Fibroblast of skin of left biceps (primary cell): ENCODE measurements around the gene OPRL1.

Experiments
- DNase-seq, 2 experiments: peaks; one replicate each; pipeline ENCODE4 v3.0.0-alpha.2; 2013; ENCODE audit warnings: low read depth in 2 of 2

OPRL1 gene

DNA sequence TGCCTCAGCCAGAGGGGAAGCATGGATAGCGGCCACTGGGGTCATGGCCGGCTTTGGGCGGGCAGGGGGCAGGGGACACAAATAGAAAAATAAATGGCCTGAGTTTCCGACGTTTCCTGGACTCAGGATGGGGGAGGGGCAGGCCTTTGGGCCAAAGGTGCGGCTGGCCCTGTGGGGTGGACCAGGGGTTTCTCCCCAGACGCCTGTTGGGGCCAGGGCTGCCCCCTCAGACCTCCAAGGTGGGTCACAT lies 23.3 kb upstream of the OPRL1 start:
- no peak for DNase-seq

DNA sequence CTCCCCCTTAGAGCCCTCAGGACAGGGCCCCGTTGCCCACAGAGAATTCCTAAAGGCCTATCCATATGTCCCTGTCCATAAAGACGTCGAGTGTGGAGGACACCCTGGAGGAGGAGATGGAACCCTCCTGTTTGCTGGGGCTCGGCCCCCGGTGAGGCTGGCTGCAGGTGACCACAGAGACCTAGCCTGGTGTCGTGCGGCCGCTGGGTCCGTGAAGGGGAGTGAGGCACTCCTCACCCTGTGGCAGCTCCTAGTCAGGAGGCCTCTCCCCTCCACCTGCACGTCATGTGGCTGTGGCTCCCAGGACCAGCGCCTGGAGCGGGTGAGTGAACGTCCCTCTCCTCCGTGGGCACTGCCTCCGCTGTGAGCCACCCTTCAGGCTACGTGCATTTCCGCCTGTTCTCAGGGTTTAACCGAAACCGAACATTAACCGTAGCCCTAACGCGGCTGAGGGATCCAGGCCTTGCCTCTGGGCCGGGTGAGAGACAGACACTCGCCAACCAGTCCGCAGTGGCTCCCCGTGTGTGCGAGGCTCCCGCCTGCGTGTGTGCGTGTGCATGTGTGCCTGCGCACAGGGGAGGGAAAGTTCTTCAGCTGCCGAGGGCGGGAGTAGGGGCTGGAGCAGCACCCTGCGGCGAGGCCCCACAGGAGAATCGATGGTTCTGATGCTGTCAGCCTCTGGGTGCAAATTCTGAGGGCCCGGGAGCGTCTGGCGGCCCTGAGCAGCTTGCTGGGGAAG lies 22.8 kb upstream of the OPRL1 start:
- no peak for DNase-seq

DNA sequence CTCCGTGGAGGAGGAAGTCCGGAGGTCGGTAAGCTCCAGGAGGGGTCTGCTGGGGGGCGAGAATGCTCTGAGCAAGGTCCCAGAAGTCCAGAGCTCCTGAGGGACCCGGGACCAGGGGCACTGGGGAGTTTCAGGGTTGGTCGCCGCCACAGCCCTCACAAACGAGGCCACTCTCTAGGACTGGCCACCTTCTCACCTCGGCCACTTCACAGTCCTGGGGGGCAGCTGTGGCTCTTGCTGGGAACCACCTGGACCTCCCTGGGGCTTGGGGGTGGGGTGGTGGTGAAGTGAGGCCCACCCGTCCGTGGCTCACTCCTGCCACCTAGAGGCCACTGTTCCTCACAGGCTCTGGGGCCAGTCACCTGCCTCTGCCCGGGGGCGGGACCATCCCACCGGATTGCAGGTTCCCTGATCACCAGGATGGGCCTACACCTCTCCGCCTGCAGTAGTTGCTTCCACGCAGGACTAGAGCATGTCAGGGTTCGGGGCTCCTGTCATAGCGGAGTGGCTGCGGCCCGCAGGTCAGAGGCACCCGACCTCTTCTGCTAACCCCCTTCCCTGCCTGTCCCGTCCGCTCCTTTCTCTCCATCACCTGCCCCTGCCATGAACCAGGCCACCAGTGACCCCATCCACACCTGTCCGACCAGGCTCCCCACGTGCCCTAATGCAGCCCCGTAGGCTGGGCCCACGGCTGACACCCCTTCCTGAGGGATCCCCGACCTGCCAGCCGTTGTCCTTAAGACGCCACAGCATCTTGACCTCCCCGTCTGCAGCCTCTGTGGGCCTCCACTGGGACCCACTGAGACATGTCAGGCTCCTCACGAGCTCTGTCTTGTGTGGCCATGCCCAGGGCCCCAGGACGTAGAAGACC lies 22.0 kb upstream of the OPRL1 start:
- DNase-seq = no peak

- no peak for DNase-seq
Measured at GRCh38 chr20:64058536-64058935, 21.3 kb upstream of the OPRL1 start.

GRCh38 chr20:64062276-64062595 lies 17.6 kb upstream of the OPRL1 start:
- no peak for DNase-seq

DNA sequence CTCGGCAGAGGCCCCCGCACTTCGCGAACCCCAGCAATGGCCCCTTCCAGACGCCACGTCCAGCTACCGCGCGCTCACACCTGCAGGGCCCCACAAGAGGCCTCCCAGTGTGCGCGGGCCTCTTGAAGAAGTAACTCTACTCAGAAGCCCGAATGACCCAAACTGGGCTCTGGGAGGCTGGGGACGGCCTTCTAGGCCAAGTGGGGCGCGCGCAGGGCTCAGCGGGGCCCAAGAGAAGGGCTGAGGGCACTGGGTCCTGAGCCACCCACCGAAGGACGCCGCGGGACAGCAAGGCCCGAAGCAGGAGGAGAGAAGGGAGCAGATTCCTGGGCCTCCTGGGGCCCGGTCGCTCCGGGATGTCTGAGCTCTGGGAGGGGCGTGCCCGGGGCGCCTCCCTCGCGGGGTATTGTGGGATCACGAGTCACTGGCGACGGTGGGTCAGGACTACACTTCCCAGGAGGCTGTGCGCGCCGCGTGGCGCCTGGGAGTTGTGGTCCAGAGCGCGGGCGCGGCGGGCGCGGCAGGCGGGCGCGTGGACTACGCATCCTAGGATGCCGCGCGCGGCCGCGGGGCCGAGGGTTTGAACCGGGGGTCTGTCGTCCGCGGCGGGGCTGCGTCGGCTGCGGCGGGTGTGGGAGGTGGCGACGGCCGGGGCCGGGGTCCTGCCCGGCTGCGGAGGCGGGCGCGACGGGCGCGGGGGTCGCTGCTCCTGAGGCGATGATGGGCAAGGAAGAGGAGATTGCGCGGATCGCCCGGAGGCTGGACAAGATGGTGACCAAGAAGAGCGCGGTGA lies 17.1 kb upstream of the OPRL1 start, which contains the start of gene TCEA2:
Gene TCEA2, plus strand, starts transcription at position 603 of the 793 bp plus-strand sequence. Its CDS starts 115 bp downstream, at position 718.
- peak; percentile 81 to 85 for DNase-seq

DNA sequence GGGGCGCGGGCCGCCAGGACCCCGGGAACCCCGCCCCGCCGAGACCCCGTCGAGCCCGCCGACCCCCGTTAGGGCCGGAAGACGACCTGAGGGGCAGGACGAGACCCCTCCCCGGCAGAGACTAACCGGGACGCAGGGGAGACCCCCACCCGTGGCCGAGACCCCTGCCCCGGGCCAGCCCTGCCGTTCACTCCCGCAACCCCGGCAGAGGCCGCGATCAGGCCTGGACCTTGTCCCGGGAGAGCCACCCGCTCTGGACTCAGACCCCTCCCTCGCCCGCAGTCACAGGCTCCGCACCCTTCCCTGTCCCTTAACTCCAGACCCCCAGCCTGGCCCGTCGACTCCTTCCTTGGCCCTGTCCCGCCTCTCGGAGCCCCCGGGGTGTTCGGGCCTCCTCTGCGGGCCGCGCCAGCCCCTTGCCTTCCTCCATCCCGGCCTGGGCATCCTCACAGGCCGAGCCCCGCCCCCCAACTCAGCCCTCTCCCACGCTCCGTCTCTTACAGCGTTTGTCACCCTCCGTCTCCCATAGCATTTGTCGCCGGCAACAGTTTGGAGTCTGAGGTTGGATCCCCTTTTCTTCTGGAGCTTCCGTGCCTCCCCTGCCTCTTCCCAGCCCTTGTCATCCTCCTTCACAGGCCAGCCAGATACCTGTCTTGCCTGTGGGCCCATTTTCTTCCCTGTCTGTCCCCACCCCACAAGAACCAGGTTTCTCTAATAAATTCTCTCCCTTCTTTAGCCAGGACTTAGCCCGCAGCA lies 16.3 kb upstream of the OPRL1 start:
- DNase-seq = no peak

GRCh38 chr20:64064145-64064698 lies 15.7 kb upstream of the OPRL1 start:
- DNase-seq = no peak

DNA sequence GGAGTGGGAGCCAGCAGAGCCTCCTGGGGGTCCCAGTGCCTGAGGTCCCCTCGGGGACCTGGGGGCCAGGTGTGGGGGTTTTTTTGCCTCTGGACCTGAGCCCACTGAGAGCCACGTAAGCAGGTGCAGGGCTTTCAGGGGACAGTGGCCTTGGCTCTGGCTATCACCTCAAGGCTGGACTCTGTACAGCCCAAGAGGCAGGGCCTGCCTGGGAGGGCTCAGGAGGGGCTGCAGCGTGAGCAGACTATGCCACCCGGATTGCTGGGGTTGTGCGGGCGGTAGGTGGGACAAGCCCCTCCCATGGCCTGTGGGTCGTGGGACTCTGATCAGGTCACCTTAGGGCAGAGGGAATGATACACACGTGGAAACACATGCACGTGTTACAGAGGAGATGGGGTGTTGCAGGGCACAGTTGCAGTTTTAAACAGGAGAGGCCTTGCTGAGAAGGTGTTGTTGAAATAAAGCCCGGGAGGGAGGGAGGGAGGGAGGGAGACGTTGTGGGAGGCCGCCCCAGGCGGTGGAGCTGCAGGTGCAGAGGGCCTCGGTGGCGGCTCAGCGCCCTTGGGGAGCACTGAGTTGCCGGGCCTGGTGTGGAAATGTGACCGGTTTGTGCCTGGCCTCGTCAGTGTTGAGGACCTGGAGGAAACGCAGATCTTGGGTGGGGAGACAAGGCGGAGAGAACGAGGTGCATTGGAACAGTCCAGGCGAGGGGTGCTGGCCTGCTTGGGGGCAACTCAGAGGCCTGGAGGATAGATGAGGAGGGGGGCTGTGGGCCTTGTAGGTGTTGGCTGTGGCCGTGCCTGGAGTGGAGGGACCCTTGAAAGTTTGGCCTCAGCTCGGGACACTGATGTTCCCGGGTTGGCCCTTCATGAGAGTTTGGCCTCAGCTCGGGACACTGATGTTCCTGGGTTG lies 14.6 kb upstream of the OPRL1 start:
- no peak for DNase-seq

DNA sequence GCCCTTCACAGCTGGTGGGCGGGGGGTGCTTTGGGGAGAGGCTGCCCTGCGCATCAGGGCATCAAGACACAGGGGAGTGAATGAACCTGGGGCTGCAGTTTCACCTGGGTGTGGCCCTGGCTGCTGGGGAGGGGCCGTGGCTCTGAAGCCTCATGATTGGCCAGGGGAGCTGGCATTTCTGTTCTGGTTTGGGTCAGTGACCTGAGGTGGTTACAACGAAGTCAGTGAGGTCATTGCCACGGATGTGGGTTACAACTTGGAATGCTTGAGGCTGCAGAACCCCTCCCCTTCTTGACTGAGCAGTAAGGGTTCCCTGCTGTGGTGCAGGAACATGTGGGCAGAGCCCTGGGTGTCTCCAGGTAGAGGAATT lies 13.9 kb upstream of the OPRL1 start:
- DNase-seq = no peak

DNA sequence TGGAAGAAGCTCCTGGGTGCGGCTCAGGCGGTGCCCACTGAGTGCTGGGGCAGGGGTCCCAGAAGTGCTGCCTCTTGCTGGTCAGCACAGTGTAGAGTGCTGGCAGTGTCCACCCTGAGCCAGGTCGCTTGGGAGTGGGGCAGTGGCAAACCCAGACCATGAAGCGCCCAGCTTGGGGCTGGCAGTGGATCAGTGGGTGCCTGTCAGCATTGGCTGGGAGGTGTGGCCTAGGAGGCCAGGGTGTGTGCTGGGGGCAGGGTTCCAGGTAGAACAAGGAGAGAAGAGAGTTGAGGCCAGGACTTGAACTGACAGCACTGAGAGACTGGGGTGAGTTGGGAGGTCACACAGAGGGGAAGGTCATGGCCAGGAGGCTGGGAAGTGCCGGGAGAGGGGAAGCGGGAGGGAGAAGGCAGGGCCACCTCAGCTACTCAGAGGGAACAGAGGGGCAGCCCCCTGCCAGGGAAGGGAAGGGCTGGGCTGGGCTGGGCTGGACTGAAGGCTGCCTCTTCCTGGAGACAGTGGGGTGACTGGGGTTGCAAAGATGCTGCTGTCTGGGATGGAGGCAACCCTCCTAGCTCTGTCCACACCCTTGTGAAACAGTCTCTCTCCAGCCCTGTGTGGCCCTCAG lies 12.8 kb upstream of the OPRL1 start:
- no peak for DNase-seq

GRCh38 chr20:64067733-64068307 lies 12.1 kb upstream of the OPRL1 start:
- no peak for DNase-seq

- no peak for DNase-seq
Measured at GRCh38 chr20:64068386-64069208, 11.3 kb upstream of the OPRL1 start.

DNA sequence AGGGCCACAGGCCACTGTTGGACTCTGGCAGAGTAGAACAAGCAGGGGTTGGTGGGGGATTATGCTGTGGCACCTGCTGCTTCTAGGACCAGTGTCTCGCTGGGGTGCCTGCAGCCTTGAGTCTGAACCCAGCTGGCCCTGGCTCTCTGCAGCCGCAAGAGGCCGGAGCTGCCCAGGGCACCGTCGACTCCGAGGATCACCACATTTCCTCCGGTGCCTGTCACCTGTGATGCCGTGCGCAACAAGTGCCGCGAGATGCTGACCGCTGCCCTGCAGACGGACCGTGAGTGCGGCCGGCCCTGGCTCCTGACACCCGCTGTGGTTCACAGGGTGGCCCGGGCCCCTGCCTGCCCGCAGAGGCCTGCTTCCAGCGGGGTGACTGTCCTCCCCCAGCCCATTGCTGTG lies 10.7 kb upstream of the OPRL1 start:
- DNase-seq = no peak

GRCh38 chr20:64069614-64070243 lies 10.2 kb upstream of the OPRL1 start:
- DNase-seq = no peak

DNA sequence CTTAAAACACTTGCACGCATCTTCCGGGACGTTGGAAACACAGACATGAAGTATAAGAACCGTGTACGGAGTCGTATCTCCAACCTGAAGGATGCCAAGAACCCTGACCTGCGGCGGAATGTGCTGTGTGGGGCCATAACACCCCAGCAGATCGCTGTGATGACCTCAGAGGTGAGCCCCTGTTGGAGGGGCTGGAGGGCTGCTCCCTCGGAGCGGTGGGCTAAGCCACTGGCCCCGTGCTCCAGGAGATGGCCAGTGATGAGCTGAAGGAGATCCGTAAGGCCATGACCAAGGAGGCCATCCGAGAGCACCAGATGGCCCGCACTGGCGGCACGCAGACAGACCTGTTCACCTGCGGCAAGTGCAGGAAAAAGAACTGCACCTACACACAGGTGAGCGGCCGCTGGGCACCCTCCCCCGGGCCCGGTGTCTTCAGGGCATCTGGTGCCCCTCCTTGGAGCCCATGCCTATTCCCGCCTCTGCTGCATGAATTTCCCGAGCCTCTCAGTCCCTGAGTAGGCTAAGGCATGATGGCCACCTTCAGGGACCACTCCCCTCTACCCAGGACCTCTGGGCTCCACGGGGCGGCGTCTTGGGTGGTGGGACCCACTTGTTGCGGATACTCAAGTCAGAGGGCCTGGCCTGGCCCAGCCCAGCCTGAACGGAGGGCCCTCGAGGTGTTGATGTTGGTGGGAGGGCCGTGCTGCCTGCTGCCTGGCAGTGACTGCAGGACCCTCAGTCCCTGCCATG lies 9.5 kb upstream of the OPRL1 start:
- no peak for DNase-seq
